GM23248 (cell line): ENCODE data around the gene SIRT6. TPM values are rescaled to one million over a fixed set of nuclear protein-coding genes. Genes with fewer than 3 reads are reported as not detected.
"Not testable (repeated sequence)": the region's sequence is repeated elsewhere in the genome, so short reads cannot be mapped to it uniquely, and the experiment has no call there.

Source experiments
- DNase-seq: peaks from one replicate; pipeline ENCODE4 v3.0.0-alpha.2; 2015
- H2AFZ ChIP-seq: fragments of 200-600 bp; sonication (generic); 2 replicates; pipeline ENCODE4 v1.6.1; 2016; ENCODE audit warnings: antibody characterized with exemption
- H3F3A ChIP-seq: fragments of 200-600 bp; sonication (generic); 2 replicates; pipeline ENCODE4 v1.6.1; 2016; ENCODE audit warnings: mild to moderate bottlenecking, antibody characterized with exemption, mixed run types; ENCODE audit not compliant: insufficient read depth
- H3K27ac ChIP-seq: fragments of 200-600 bp; sonication (generic); 2 replicates; pipeline ENCODE4 v1.5.1; 2016; ENCODE audit warnings: mild to moderate bottlenecking
- H3K27me3 ChIP-seq: fragments of 200-600 bp; sonication (generic); replicated peaks from 2 replicates; pipeline ENCODE4 v1.6.1; 2016; ENCODE audit warnings: mild to moderate bottlenecking; ENCODE audit not compliant: insufficient read depth
- H3K36me3 ChIP-seq: fragments of 200-600 bp; sonication (generic); 2 replicates; pipeline ENCODE4 v1.6.1; 2016; ENCODE audit warnings: low read depth, mild to moderate bottlenecking
- H3K4me1 ChIP-seq: fragments of 200-600 bp; sonication (generic); 2 replicates; pipeline ENCODE4 v1.6.1; 2016; ENCODE audit warnings: mild to moderate bottlenecking; ENCODE audit not compliant: insufficient read depth
- H3K4me2 ChIP-seq: fragments of 200-600 bp; sonication (generic); one replicate; pipeline ENCODE4 v1.6.1; 2016; ENCODE audit warnings: mild to moderate bottlenecking; ENCODE audit not compliant: unreplicated experiment
- H3K4me3 ChIP-seq: fragments of 200-600 bp; sonication (generic); 2 replicates; pipeline ENCODE4 v1.5.1; 2016; ENCODE audit warnings: mild to moderate bottlenecking
- H3K79me2 ChIP-seq: fragments of 200-600 bp; sonication (generic); 2 replicates; pipeline ENCODE4 v1.6.1; 2016; ENCODE audit warnings: mild to moderate bottlenecking; ENCODE audit not compliant: insufficient read depth
- H3K9ac ChIP-seq: fragments of 200-600 bp; sonication (generic); 2 replicates; pipeline ENCODE4 v1.6.1; 2016; ENCODE audit warnings: mild to moderate bottlenecking
- H3K9me2 ChIP-seq: fragments of 200-600 bp; sonication (generic); 2 replicates; pipeline ENCODE4 v1.6.1; 2016; ENCODE audit warnings: mixed run types, mild to moderate bottlenecking, moderate library complexity; ENCODE audit not compliant: insufficient read depth
- H3K9me3 ChIP-seq: fragments of 200-600 bp; sonication (generic); one replicate; pipeline ENCODE4 v1.6.1; 2017; ENCODE audit warnings: low read depth
- H4K20me1 ChIP-seq: fragments of 200-600 bp; sonication (generic); 2 replicates; pipeline ENCODE4 v1.6.0; 2016; ENCODE audit not compliant: insufficient read depth
- EZH2 ChIP-seq: fragments of 200-600 bp; sonication (generic); IDR thresholded peaks from 2 replicates; pipeline ENCODE4 v1.6.1; 2018; ENCODE audit warnings: antibody characterized with exemption, mild to moderate bottlenecking; ENCODE audit not compliant: insufficient read depth, poor library complexity, severe bottlenecking
- EZH2phosphoT487 ChIP-seq: fragments of 200-600 bp; sonication (generic); IDR thresholded peaks from 2 replicates; pipeline ENCODE4 v1.6.1; 2018; ENCODE audit warnings: antibody characterized with exemption, moderate library complexity, mild to moderate bottlenecking, low read depth; ENCODE audit not compliant: insufficient read depth
- WGBS, 2 experiments: methylation state at CpG; one replicate each; pipeline ENCODE4 v1.1.6; 2015 to 2017; ENCODE audit warnings: low lambda C conversion rate in 2 of 2, low coverage in 1 of 2; ENCODE audit errors: missing lambda C conversion rate in 2 of 2; 5-methylcytosine and 5-hydroxymethylcytosine counted together
- in situ Hi-C: fragments of 300-500 bp; cut with MboI; formaldehyde crosslinking; loops from 2 replicates; pipeline ENCODE4 v1.15.0; 2020
- polyA plus RNA-seq: library from polyadenylated mRNA; unstranded; fragments of >200 nt; fragmentation: Nextera tagmentation; extraction: Ambion mirVana; gene quantifications from 2 replicates; pipeline ENCODE4 v1.2.1, GENCODE V29; 2016
- total RNA-seq: library from RNA; depleted of rRNA; stranded (reverse); fragments of >200 nt; shearing (Covaris generic); gene quantifications from 2 replicates; pipeline ENCODE4 v1.2.3, GENCODE V29; 2014

SIRT6 gene
- total and polyA plus RNA-seq, 2 experiments from 2014 or later: 14.4 to 19.6 TPM

DNA sequence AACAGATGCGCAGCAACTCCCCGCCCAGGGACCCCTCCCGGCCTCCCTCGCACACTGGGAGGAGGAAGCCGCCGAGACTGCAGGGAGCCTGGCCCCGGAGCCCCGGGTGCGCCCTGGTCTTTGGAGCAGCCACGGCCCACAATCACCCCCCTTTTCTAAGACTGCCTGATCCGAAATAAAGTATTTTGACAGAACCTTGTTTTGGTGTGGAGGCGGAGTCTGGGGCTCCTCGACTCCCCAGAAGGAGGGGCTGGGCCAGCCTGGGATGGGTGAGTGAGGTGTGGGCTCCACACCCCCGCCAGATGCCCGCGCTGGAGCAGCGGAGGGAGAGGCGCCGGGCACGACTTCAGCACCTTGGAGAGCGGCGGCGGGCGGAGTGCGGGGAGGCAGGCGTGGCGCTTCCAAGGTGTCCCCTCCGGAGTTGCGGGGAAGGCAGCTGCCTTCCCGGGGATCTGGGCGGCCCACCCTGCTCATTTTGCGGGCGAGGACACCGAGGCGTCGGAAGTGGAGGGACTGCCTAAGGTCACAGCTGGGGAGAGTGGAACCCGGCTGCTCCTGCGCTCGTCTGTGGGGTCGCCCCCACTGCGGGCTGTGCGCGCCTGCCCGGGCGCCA is 9.4 kb downstream of the SIRT6 start:
- Histone ChIP-seq H3K27me3 (no peaks in the 10 kb centered on the region), H3K9me2 (no peaks in the 10 kb centered on the region), H3K4me1 (no peaks in the 10 kb centered on the region), H3K4me2 (no peak overlapping the region), H4K20me1 (no peaks in the 10 kb centered on the region), H3K79me2 (no peaks in the 10 kb centered on the region), H3K27ac (no peak overlapping the region), H3K4me3 (no peak overlapping the region), H3F3A (no peaks in the 10 kb centered on the region), H3K9me3 (no peaks in the 10 kb centered on the region), H3K9ac (no peak overlapping the region), H2AFZ (no peak overlapping the region), H3K36me3 (no peaks in the 10 kb centered on the region)
- WGBS, 2 experiments: 3 to 6% methylated on average over 38 to 45 of the region's 45 CpGs
- peak; percentile 69 for DNase-seq
- in situ Hi-C loops: no loop called here
- TF ChIP-seq EZH2 (no peak), EZH2phosphoT487 (no peak)

- in situ Hi-C loops: no loop called here
- Histone ChIP-seq H3K9me3 (no peaks in the 10 kb centered on the region), H2AFZ (no peak overlapping the region), H3K4me3 (no peak overlapping the region), H3K9ac (no peak overlapping the region), H4K20me1 (no peaks in the 10 kb centered on the region), H3K79me2 (no peaks in the 10 kb centered on the region), H3K9me2 (no peaks in the 10 kb centered on the region), H3K27me3 (no peaks in the 10 kb centered on the region), H3F3A (no peaks in the 10 kb centered on the region), H3K36me3 (no peaks in the 10 kb centered on the region), H3K27ac (no peak overlapping the region), H3K4me2 (no peak overlapping the region), H3K4me1 (no peaks in the 10 kb centered on the region)
- WGBS, 2 experiments: 24 to 29% methylated on average over 20 to 22 of the region's 22 CpGs
- TF ChIP-seq EZH2 (no peak), EZH2phosphoT487 (no peak)
- DNase-seq: no peak
Observed at GRCh38 chr19:4171676-4172075, 10.7 kb downstream of the SIRT6 start.

DNA sequence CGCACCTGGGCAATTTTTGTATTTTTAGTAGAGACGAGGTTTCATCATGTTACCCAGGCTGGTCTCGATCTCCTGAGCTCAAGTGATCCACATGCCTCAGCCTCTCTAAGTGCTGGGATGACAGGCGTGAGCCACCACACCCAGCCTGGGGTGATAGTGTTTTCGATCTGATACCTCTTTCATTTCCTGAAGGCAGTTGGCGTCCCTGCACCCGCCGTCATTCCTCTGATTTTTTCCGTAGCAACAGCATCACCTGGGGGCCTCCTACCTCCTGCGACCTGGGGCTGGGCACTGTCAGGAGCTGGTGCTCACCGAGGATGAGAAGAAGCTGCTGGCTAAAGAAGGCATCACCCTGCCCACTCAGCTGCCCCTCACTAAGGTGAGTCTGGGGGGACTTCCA is 18.1 kb downstream of the SIRT6 start:
- Histone ChIP-seq H3K4me1 (no peaks in the 10 kb centered on the region), H3K79me2 (no peaks in the 10 kb centered on the region), H3K27me3 (no peaks in the 10 kb centered on the region; the same call in 1 of the 2 replicates), H3K4me2 (no peak overlapping the region), H4K20me1 (no peaks in the 10 kb centered on the region), H3K9me2 (no peaks in the 10 kb centered on the region), H3K36me3 (no peaks in the 10 kb centered on the region), H3K9me3 (no peaks in the 10 kb centered on the region), H3K4me3 (no peak overlapping the region), H3F3A (no peaks in the 10 kb centered on the region), H3K9ac (no peak overlapping the region), H2AFZ (no peak overlapping the region), H3K27ac (no peak overlapping the region)
- no peak for TF ChIP-seq EZH2
- TF ChIP-seq EZH2phosphoT487: no peak
- WGBS, 2 experiments: 42 to 49% methylated on average over 11 of the region's 11 CpGs
- in situ Hi-C loops: no loop called here
- DNase-seq: no peak

DNA sequence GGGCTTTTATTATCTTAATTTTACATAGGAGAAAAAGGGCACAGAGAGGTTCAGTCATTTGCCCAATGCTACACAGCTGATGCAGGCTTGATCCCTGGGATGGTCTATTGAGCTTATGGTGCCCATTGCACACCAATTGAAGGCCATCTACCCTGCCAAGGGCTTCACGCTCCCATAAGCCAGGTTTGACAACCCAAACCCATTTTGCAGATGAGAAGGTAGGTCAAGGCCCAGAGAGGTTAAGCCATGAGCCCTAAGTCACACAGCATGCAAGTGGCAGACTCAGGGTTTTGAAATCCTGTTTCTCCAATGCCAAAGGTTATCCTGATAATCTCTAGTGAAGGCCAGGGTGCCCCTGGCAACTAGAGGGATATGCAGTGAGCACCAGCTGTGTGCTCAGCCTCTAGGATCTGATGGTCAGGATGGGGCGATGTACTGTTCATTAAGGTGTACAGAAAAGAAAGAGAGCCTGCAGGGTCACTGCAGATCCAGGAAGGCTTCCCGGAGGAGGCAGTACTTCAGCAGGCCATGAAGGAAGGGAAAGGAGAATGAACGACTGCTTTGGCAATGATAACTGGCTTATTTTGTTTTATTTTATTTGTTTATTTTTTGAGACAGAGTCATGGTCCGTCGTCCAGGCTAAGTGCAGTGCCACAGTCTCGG is 20.8 kb downstream of the SIRT6 start:
- in situ Hi-C loops: no loop called here

GRCh38 chr19:4157971-4158370 is 24.4 kb downstream of the SIRT6 start:
- H3K36me3 ChIP-seq, H3K27ac ChIP-seq, H3K9ac ChIP-seq, H3F3A ChIP-seq, H3K79me2 ChIP-seq, H3K27me3 ChIP-seq, in situ Hi-C loops, H3K9me2 ChIP-seq, DNase-seq, H3K9me3 ChIP-seq, H3K4me1 ChIP-seq, H3K4me2 ChIP-seq, H2AFZ ChIP-seq, H3K4me3 ChIP-seq, H4K20me1 ChIP-seq: not testable (repeated sequence)
- 46 to 54% methylated on average over 8 of the region's 8 CpGs for WGBS, 2 experiments

More for the DNA sequence above, 20.8 kb downstream of the SIRT6 start:
- TF ChIP-seq EZH2phosphoT487: no peak
- TF ChIP-seq EZH2: no peak
- H3K4me3 ChIP-seq: no peak overlapping the region
- no peaks in the 10 kb centered on the region for H3K36me3 ChIP-seq
- no peaks in the 10 kb centered on the region for H3F3A ChIP-seq
- no peak overlapping the region for H3K4me2 ChIP-seq
- H3K79me2 ChIP-seq: no peaks in the 10 kb centered on the region
- no peaks in the 10 kb centered on the region for H3K4me1 ChIP-seq
- H3K9ac ChIP-seq: no peak overlapping the region
- no peaks in the 10 kb centered on the region for H3K9me3 ChIP-seq
- no peaks in the 10 kb centered on the region for H4K20me1 ChIP-seq
- no peak overlapping the region for H3K27ac ChIP-seq
- H2AFZ ChIP-seq: no peak overlapping the region
- no peak for DNase-seq
- H3K27me3 ChIP-seq: no peaks in the 10 kb centered on the region; the same call in 1 of the 2 replicates
- WGBS, 2 experiments: 60 to 69% methylated on average over 7 of the region's 7 CpGs
- H3K9me2 ChIP-seq: no peaks in the 10 kb centered on the region
